ENCODE measurements around the gene HTR5A. TPM values are rescaled to one million over a fixed set of nuclear protein-coding genes. Genes with fewer than 3 reads are reported as not detected.

HTR5A gene
- polyA plus RNA-seq, 1 donor = 0.03 TPM

- Histone ChIP-seq H3K9me3 (ENCODE audit: control insufficient read depth, low read depth, low read length) (no peaks in the 10 kb centered on the region), H3K36me3 (ENCODE audit: control insufficient read depth, insufficient read depth, low read length) (no peaks in the 10 kb centered on the region), H3K27me3 (ENCODE audit: control insufficient read depth, insufficient read depth, low read length) (peaks cover 4% of the 10 kb centered on the region), H3K4me1 (ENCODE audit: control insufficient read depth, insufficient read depth, low read length) (no peaks in the 10 kb centered on the region), H3K4me3 (ENCODE audit: low read length) (no peak overlapping the region), H3K27ac (ENCODE audit: low read length) (no peak overlapping the region)
- no peak for DNase-seq
- 86% methylated on average over 1 of the region's 5 CpGs for WGBS (ENCODE audit: insufficient coverage, low lambda C conversion rate)
These were observed 14.8 kb downstream of the HTR5A start for GRCh38 chr7:155084969-155085368.

- Histone ChIP-seq H3K4me3 (ENCODE audit: low read length) (no peak overlapping the region), H3K4me1 (ENCODE audit: control insufficient read depth, insufficient read depth, low read length) (no peaks in the 10 kb centered on the region), H3K27ac (ENCODE audit: low read length) (no peak overlapping the region), H3K9me3 (ENCODE audit: control insufficient read depth, low read depth, low read length) (no peaks in the 10 kb centered on the region), H3K36me3 (ENCODE audit: control insufficient read depth, insufficient read depth, low read length) (no peaks in the 10 kb centered on the region), H3K27me3 (ENCODE audit: control insufficient read depth, insufficient read depth, low read length) (peaks cover 4% of the 10 kb centered on the region)
- WGBS (ENCODE audit: insufficient coverage, low lambda C conversion rate) = no CpG with 5 or more reads among the region's 4 CpGs
- no peak for DNase-seq
These were observed 20.6 kb downstream of the HTR5A start for GRCh38 chr7:155090684-155091083.

GRCh38 chr7:155093596-155093995, 23.5 kb downstream of the HTR5A start:
- H3K4me3 ChIP-seq (ENCODE audit: low read length) = no peak overlapping the region
- no peak for DNase-seq
- no CpG with 5 or more reads among the region's 2 CpGs for WGBS (ENCODE audit: insufficient coverage, low lambda C conversion rate)
- H3K27ac ChIP-seq (ENCODE audit: low read length) = no peak overlapping the region
- H3K36me3 ChIP-seq (ENCODE audit: control insufficient read depth, insufficient read depth, low read length) = no peaks in the 10 kb centered on the region
- no peaks in the 10 kb centered on the region for H3K4me1 ChIP-seq (ENCODE audit: control insufficient read depth, insufficient read depth, low read length)
- peaks cover 4% of the 10 kb centered on the region for H3K9me3 ChIP-seq (ENCODE audit: control insufficient read depth, low read depth, low read length)
- H3K27me3 ChIP-seq (ENCODE audit: control insufficient read depth, insufficient read depth, low read length) = no peaks in the 10 kb centered on the region

- no peaks in the 10 kb centered on the region for H3K4me1 ChIP-seq (ENCODE audit: control insufficient read depth, insufficient read depth, low read length)
- H3K4me3 ChIP-seq (ENCODE audit: low read length) = no peak overlapping the region
- peaks cover 4% of the 10 kb centered on the region for H3K9me3 ChIP-seq (ENCODE audit: control insufficient read depth, low read depth, low read length)
- no peaks in the 10 kb centered on the region for H3K27me3 ChIP-seq (ENCODE audit: control insufficient read depth, insufficient read depth, low read length)
- WGBS (ENCODE audit: insufficient coverage, low lambda C conversion rate) = no CpG with 5 or more reads among the region's 6 CpGs
- H3K27ac ChIP-seq (ENCODE audit: low read length) = no peak overlapping the region
- no peak for DNase-seq
- no peaks in the 10 kb centered on the region for H3K36me3 ChIP-seq (ENCODE audit: control insufficient read depth, insufficient read depth, low read length)
These were observed 24.6 kb downstream of the HTR5A start for GRCh38 chr7:155094636-155095135.

GRCh38 chr7:155097338-155097737, 27.2 kb downstream of the HTR5A start:
- no CpG with 5 or more reads among the region's 3 CpGs for WGBS (ENCODE audit: insufficient coverage, low lambda C conversion rate)
- no peak overlapping the region for H3K4me3 ChIP-seq (ENCODE audit: low read length)

GRCh38 chr7:155103839-155104238, 33.7 kb downstream of the HTR5A start:
- Histone ChIP-seq H3K27ac (ENCODE audit: low read length) (no peak overlapping the region), H3K9me3 (ENCODE audit: control insufficient read depth, low read depth, low read length) (no peaks in the 10 kb centered on the region), H3K4me1 (ENCODE audit: control insufficient read depth, insufficient read depth, low read length) (no peaks in the 10 kb centered on the region), H3K4me3 (ENCODE audit: low read length) (no peak overlapping the region), H3K36me3 (ENCODE audit: control insufficient read depth, insufficient read depth, low read length) (no peaks in the 10 kb centered on the region), H3K27me3 (ENCODE audit: control insufficient read depth, insufficient read depth, low read length) (peaks cover 22% of the 10 kb centered on the region)
- no peak for DNase-seq
- no CpG with 5 or more reads among the region's 4 CpGs for WGBS (ENCODE audit: insufficient coverage, low lambda C conversion rate)

More at GRCh38 chr7:155097338-155097737, 27.2 kb downstream of the HTR5A start:
- Histone ChIP-seq H3K36me3 (ENCODE audit: control insufficient read depth, insufficient read depth, low read length) (no peaks in the 10 kb centered on the region), H3K27me3 (ENCODE audit: control insufficient read depth, insufficient read depth, low read length) (no peaks in the 10 kb centered on the region), H3K4me1 (ENCODE audit: control insufficient read depth, insufficient read depth, low read length) (no peaks in the 10 kb centered on the region), H3K9me3 (ENCODE audit: control insufficient read depth, low read depth, low read length) (peaks cover 4% of the 10 kb centered on the region), H3K27ac (ENCODE audit: low read length) (no peak overlapping the region)
- no peak for DNase-seq

GRCh38 chr7:155104913-155105312, 34.8 kb downstream of the HTR5A start:
- no peak overlapping the region for H3K4me3 ChIP-seq (ENCODE audit: low read length)
- H3K9me3 ChIP-seq (ENCODE audit: control insufficient read depth, low read depth, low read length) = no peaks in the 10 kb centered on the region
- no peak overlapping the region for H3K27ac ChIP-seq (ENCODE audit: low read length)
- no peak for DNase-seq
- no peaks in the 10 kb centered on the region for H3K36me3 ChIP-seq (ENCODE audit: control insufficient read depth, insufficient read depth, low read length)
- 43% methylated on average over 1 of the region's 7 CpGs for WGBS (ENCODE audit: insufficient coverage, low lambda C conversion rate)
- no peaks in the 10 kb centered on the region for H3K4me1 ChIP-seq (ENCODE audit: control insufficient read depth, insufficient read depth, low read length)
- peaks cover 23% of the 10 kb centered on the region for H3K27me3 ChIP-seq (ENCODE audit: control insufficient read depth, insufficient read depth, low read length)

GRCh38 chr7:155106356-155106755, 36.2 kb downstream of the HTR5A start:
- no peak for DNase-seq
- no peaks in the 10 kb centered on the region for H3K36me3 ChIP-seq (ENCODE audit: control insufficient read depth, insufficient read depth, low read length)
- no peaks in the 10 kb centered on the region for H3K4me1 ChIP-seq (ENCODE audit: control insufficient read depth, insufficient read depth, low read length)
- 67% methylated on average over 1 of the region's 5 CpGs for WGBS (ENCODE audit: insufficient coverage, low lambda C conversion rate)
- no peak overlapping the region for H3K27ac ChIP-seq (ENCODE audit: low read length)
- no peak overlapping the region for H3K4me3 ChIP-seq (ENCODE audit: low read length)
- peaks cover 27% of the 10 kb centered on the region for H3K27me3 ChIP-seq (ENCODE audit: control insufficient read depth, insufficient read depth, low read length)
- H3K9me3 ChIP-seq (ENCODE audit: control insufficient read depth, low read depth, low read length) = no peaks in the 10 kb centered on the region

- H3K27ac ChIP-seq (ENCODE audit: low read length) = no peak overlapping the region
- H3K36me3 ChIP-seq (ENCODE audit: control insufficient read depth, insufficient read depth, low read length) = no peaks in the 10 kb centered on the region
- DNase-seq = no peak
- no peaks in the 10 kb centered on the region for H3K4me1 ChIP-seq (ENCODE audit: control insufficient read depth, insufficient read depth, low read length)
- H3K9me3 ChIP-seq (ENCODE audit: control insufficient read depth, low read depth, low read length) = no peaks in the 10 kb centered on the region
- H3K27me3 ChIP-seq (ENCODE audit: control insufficient read depth, insufficient read depth, low read length) = peaks cover 27% of the 10 kb centered on the region
- 100% methylated on average over 1 of the region's 4 CpGs for WGBS (ENCODE audit: insufficient coverage, low lambda C conversion rate)
- no peak overlapping the region for H3K4me3 ChIP-seq (ENCODE audit: low read length)
These were observed 37.0 kb downstream of the HTR5A start for GRCh38 chr7:155107126-155107525.

GRCh38 chr7:155108144-155108901, 38.2 kb downstream of the HTR5A start:
- Histone ChIP-seq H3K9me3 (ENCODE audit: control insufficient read depth, low read depth, low read length) (no peaks in the 10 kb centered on the region), H3K36me3 (ENCODE audit: control insufficient read depth, insufficient read depth, low read length) (no peaks in the 10 kb centered on the region), H3K27ac (ENCODE audit: low read length) (no peak overlapping the region), H3K27me3 (ENCODE audit: control insufficient read depth, insufficient read depth, low read length) (peaks cover 31% of the 10 kb centered on the region), H3K4me1 (ENCODE audit: control insufficient read depth, insufficient read depth, low read length) (no peaks in the 10 kb centered on the region), H3K4me3 (ENCODE audit: low read length) (no peak overlapping the region)
- WGBS (ENCODE audit: insufficient coverage, low lambda C conversion rate) = no CpG with 5 or more reads among the region's 20 CpGs
- DNase-seq = no peak

GRCh38 chr7:155109121-155109520, 39.0 kb downstream of the HTR5A start:
- WGBS (ENCODE audit: insufficient coverage, low lambda C conversion rate) = no CpG with 5 or more reads among the region's 4 CpGs
- peaks cover 31% of the 10 kb centered on the region for H3K27me3 ChIP-seq (ENCODE audit: control insufficient read depth, insufficient read depth, low read length)
- DNase-seq = no peak
- no peaks in the 10 kb centered on the region for H3K9me3 ChIP-seq (ENCODE audit: control insufficient read depth, low read depth, low read length)
- H3K27ac ChIP-seq (ENCODE audit: low read length) = no peak overlapping the region
- H3K36me3 ChIP-seq (ENCODE audit: control insufficient read depth, insufficient read depth, low read length) = no peaks in the 10 kb centered on the region
- H3K4me1 ChIP-seq (ENCODE audit: control insufficient read depth, insufficient read depth, low read length) = no peaks in the 10 kb centered on the region
- H3K4me3 ChIP-seq (ENCODE audit: low read length) = no peak overlapping the region

Measured in large intestine (tissue), 3 donors.